ENCODE data around the gene PNPLA6.

Gene PNPLA6

DNA sequence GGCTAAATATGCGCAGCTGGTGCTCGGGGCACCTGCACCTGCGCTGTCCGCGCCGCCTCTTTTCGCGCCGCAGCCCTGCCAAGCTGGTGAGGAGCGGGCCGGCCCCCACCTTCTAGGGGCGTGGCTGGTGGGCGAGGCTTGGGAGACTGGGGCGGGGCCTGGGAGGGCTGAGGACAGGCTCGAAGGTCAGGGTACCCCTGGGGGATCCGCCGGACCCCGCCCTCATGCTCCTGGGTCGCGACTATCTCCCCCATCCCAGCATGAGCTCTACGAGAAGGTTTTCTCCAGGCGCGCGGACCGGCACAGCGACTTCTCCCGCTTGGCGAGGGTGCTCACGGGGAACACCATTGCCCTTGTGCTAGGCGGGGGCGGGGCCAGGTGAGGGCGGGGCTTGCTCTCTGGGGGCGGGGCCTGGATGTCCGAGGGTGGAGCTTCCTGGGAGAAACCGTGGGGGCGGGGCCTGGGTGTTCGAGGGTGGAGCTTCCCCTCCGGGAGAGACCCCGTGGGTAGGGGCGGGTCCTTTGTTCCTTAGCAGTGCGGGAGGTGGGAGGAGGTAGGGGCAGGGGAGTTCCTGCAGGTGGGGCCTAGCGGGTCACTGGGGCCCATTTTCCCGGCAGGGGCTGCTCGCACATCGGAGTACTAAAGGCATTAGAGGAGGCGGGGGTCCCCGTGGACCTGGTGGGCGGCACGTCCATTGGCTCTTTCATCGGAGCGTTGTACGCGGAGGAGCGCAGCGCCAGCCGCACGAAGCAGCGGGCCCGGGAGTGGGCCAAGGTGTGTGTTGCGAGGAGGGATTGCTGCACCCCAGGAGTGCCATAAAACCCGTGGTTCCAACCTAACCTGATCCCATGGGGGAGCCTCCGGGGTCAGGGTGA is 19.7 kb downstream of the PNPLA6 start:
- DNase-seq (ENCODE audit: low read depth): no peak
- TF ChIP-seq, protein P1, sequence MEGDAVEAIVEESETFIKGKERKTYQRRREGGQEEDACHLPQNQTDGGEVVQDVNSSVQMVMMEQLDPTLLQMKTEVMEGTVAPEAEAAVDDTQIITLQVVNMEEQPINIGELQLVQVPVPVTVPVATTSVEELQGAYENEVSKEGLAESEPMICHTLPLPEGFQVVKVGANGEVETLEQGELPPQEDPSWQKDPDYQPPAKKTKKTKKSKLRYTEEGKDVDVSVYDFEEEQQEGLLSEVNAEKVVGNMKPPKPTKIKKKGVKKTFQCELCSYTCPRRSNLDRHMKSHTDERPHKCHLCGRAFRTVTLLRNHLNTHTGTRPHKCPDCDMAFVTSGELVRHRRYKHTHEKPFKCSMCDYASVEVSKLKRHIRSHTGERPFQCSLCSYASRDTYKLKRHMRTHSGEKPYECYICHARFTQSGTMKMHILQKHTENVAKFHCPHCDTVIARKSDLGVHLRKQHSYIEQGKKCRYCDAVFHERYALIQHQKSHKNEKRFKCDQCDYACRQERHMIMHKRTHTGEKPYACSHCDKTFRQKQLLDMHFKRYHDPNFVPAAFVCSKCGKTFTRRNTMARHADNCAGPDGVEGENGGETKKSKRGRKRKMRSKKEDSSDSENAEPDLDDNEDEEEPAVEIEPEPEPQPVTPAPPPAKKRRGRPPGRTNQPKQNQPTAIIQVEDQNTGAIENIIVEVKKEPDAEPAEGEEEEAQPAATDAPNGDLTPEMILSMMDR (IDR thresholded peaks at IDR 0.05; ENCODE audit: low read length, missing control alignments): no peak
- no peak overlapping the region for H3K4me3 ChIP-seq (replicated peaks; ENCODE audit: low read depth, low read length)

DNA sequence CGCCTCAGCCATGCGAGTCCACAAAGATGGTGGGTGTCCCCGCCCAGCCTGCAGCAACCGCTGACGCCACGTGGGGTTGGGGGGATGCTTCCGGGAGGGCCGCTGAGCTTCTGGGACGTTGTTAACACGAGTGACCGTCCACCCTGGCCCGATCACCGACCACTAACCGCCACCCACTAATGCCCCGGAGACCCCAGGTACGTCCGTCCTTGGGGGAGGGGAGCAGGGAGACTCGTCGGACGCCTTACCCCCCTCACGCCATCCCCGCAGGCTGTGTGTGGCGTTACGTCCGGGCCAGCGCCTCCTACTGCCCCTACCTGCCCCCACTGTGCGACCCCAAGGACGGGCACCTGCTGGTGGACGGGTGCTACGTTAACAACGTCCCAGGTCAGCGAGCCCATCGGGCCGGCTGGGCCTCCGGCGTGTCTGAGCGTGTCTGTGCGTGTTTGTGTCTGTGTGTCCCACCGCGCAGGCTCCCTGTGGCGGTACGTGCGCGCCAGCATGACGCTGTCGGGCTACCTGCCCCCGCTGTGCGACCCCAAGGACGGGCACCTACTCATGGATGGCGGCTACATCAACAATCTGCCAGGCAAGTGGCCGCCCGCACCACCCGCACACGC is 21.3 kb downstream of the PNPLA6 start:
- H3K4me3 ChIP-seq (replicated peaks; ENCODE audit: low read depth, low read length): no peak overlapping the region
- no peak for DNase-seq (ENCODE audit: low read depth)
- TF ChIP-seq, protein P1 (IDR thresholded peaks at IDR 0.05; ENCODE audit: low read length, missing control alignments): no peak

DNA sequence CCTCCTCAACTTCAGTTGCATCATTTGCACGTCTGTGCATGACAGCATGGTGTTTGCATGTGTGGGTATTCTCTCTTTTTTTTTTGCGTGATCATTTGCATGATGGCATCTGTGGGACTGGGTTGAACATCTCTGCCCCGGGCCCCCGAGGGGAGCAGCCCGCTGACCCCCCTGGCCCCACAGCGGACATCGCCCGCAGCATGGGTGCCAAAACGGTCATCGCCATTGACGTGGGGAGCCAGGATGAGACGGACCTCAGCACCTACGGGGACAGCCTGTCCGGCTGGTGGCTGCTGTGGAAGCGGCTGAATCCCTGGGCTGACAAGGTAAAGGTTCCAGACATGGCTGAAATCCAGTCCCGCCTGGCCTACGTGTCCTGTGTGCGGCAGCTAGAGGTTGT is 23.1 kb downstream of the PNPLA6 start:
- H3K4me3 ChIP-seq (replicated peaks; ENCODE audit: low read depth, low read length): no peak overlapping the region
- TF ChIP-seq, protein P1 (IDR thresholded peaks at IDR 0.05; ENCODE audit: low read length, missing control alignments): no peak
- no peak for DNase-seq (ENCODE audit: low read depth)

DNA sequence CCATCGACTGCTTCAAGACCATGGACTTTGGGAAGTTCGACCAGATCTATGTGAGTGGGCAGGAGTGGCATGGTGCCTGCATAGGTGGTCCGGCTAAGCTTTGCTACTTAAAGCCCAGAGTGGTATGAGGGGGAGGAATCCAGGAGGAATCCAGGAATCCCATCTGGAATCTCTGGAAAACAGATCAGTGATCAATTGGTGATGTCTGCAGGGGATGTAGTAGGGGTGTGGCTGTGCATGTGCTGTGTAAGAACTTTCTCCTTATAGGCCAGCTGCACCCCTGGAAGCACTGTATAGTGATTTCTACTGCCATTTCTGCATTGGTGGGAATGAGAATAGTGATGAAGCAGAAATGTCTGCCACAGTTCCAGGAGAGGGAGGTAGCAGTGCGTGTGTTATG is 23.6 kb downstream of the PNPLA6 start:
- H3K4me3 ChIP-seq (replicated peaks; ENCODE audit: low read depth, low read length): no peak overlapping the region
- TF ChIP-seq, protein P1 (IDR thresholded peaks at IDR 0.05; ENCODE audit: low read length, missing control alignments): no peak
- DNase-seq (ENCODE audit: low read depth): no peak

DNA sequence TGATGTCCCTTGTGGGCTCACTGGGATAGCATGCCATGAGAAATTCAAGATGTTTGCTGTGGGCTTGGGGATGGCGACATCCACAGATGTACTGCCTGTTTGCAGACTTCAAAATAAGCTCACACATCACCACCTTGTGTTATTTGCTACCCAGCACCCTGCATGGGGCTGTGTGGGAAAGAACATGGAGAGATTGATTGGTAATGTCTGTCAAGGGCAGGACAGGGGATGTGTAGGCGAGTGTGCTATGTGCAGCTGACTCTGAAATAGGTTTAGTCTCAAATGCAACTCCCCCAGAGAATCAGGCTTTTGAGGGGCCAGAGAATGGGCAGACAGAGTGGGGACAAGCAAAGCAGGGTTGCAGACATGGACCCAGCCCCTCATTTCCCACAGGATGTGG is 24.7 kb downstream of the PNPLA6 start:
- no peak overlapping the region for H3K4me3 ChIP-seq (replicated peaks; ENCODE audit: low read depth, low read length)
- no peak for DNase-seq (ENCODE audit: low read depth)
- TF ChIP-seq, protein P1 (IDR thresholded peaks at IDR 0.05; ENCODE audit: low read length, missing control alignments): no peak

DNA sequence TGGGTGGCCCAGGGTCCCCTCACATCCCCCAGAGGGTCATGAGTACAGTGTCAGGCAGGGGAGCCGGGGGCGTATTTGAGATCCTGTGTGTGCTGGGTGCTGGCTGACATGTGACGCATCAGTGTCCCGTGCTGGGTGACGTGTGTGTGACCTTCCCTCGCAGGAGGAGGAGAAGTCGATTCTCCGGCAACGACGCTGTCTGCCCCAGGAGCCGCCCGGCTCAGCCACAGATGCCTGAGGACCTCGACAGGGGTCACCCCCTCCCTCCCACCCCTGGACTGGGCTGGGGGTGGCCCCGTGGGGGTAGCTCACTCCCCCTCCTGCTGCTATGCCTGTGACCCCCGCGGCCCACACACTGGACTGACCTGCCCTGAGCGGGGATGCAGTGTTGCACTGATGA is 25.8 kb downstream of the PNPLA6 start:
- no peak overlapping the region for H3K4me3 ChIP-seq (replicated peaks; ENCODE audit: low read depth, low read length)
- TF ChIP-seq, protein P1 (IDR thresholded peaks at IDR 0.05; ENCODE audit: low read length, missing control alignments): no peak
- no peak for DNase-seq (ENCODE audit: low read depth)
